Stomach smooth muscle (tissue), 2 donors: ENCODE results near the gene DCHS2.

Experiments
- H3K27ac ChIP-seq: one replicate; pipeline ENCODE4 v1.7.0; 2013; ENCODE audit warnings: mild to moderate bottlenecking, low read length, inconsistent platforms
- H3K27me3 ChIP-seq, 2 donors: one replicate each; pipeline ENCODE4 v1.7.0; 2013; ENCODE audit warnings: low read length in 2 of 2; ENCODE audit not compliant: insufficient read depth in 2 of 2, control insufficient read depth in 1 of 2
- H3K36me3 ChIP-seq, 2 donors: one replicate each; pipeline ENCODE4 v1.7.0; 2013; ENCODE audit warnings: low read length in 2 of 2; ENCODE audit not compliant: control insufficient read depth in 2 of 2, insufficient read depth in 2 of 2
- H3K4me1 ChIP-seq: one replicate; pipeline ENCODE4 v1.7.0; 2013; ENCODE audit warnings: low read length; ENCODE audit not compliant: control insufficient read depth, insufficient read depth
- H3K4me3 ChIP-seq, 2 donors: one replicate each; pipeline ENCODE4 v1.7.0; 2013; ENCODE audit warnings: low read length in 2 of 2
- H3K9ac ChIP-seq, 2 donors: one replicate each; pipeline ENCODE4 v1.7.0; 2013; ENCODE audit warnings: low read length in 2 of 2, mild to moderate bottlenecking in 1 of 2
- H3K9me3 ChIP-seq, 2 donors: one replicate each; pipeline ENCODE4 v1.7.0; 2013; ENCODE audit warnings: low read length in 2 of 2; ENCODE audit not compliant: control insufficient read depth in 2 of 2
- donor health status: healthy.
- donor health status: Pancreatic carcinoma.

The DCHS2 gene

DNA sequence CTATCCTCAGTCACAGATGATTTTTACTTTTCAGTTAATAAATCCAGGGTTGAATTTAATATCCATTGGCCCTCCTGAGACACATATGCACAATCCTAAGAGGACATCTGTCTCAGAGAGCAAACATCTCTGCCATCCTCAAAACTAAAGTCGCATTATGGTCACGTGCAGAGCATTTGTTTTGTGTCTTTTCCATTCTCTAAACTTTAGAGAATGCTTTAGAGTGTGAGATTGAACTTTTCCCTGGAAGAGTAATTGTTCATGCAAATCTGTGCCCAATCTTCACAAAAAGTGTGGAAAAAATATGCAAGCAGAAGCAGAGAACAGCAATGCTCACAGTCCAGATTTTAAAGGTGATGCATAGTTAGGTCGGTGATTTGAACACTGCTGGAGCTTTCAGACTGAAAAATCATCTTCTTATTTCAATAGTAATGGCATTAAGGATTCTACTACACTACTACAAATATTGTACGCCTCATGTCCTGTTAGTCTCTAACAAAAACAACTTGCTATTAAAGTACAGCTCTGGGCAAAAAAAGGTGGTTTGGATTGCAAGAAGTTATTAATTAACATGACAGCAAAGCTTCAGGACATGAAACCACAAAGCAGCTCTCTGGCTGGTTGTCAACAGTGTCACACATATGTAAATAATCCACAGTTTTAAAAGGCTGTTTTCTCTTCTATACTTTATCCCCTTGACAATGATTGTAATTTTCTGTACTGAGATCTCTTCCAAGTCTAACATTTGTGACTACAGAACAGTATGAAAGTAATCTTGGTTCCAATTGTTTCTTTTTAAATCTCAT lies 19.9 kb downstream of the DCHS2 start:
- Histone ChIP-seq H3K4me3 (no peak overlapping the region), H3K36me3 (no peaks in the 10 kb centered on the region), H3K9me3 (no peaks in the 10 kb centered on the region), H3K27ac (no peak overlapping the region), H3K27me3 (no peaks in the 10 kb centered on the region), H3K4me1 (no peaks in the 10 kb centered on the region), H3K9ac (no peak overlapping the region)

DNA sequence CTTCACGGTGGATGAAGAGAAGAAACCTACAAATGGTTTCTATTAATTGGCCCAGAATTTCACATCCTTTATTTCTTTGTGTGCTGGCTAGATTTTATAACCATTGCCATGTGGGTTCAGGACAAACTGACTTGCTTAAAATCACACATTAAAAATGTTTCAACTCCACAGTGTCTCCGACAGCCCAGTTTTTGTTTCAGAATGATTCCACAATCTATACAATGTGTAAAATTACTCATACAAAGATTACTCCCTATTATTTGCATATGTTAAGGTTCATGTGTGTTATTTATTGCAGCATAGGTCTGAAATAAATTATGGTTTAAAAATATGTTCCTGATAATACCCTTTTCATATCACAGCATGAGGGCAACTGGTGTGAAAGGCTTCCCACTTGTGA lies 20.6 kb downstream of the DCHS2 start:
- no peaks in the 10 kb centered on the region for H3K9me3 ChIP-seq
- H3K27ac ChIP-seq: no peak overlapping the region
- H3K9ac ChIP-seq: no peak overlapping the region
- no peaks in the 10 kb centered on the region for H3K27me3 ChIP-seq
- no peak overlapping the region for H3K4me3 ChIP-seq
- H3K36me3 ChIP-seq: no peaks in the 10 kb centered on the region
- H3K4me1 ChIP-seq: no peaks in the 10 kb centered on the region

DNA sequence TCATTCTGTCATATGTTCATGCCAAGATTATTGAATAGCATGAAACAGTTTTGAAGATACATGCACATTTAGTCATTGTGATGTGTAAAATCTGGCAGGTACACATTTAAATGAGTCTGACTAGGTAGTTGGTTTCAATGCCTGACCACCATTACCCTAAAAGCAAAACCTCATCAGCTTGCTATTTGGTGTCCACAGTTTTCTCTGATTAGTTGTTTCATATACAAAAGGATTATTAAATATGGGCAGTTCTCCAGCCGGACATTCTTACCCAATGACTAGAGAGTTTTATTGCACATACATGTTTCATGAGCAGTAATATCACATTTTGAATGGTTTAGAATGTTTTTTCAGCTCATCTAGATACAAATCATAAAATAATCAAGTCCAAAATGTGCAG lies 23.7 kb downstream of the DCHS2 start:
- Histone ChIP-seq H3K36me3 (no peaks in the 10 kb centered on the region), H3K9me3 (no peaks in the 10 kb centered on the region), H3K27ac (no peak overlapping the region), H3K4me1 (no peaks in the 10 kb centered on the region), H3K4me3 (no peak overlapping the region), H3K9ac (no peak overlapping the region), H3K27me3 (no peaks in the 10 kb centered on the region)

DNA sequence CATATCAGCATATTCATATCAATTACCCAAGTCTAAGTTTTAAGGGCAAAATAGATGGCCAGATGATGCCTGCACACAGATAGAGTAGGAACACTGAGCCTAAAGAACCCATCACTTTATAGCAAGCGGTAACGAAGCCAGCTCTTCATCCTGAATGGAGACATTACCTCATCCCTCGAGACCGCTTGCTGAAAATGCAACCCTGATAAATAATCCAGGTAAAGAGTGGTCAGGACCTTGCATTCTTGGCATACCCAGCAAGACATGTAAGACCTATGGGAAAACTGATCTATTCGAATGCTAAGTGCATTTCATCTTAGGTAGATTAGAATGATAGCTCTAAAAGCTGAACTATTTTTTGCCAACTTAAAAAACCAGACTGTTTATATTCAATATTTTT lies 25.3 kb downstream of the DCHS2 start:
- Histone ChIP-seq H3K9ac (no peak overlapping the region), H3K4me1 (no peaks in the 10 kb centered on the region), H3K9me3 (no peaks in the 10 kb centered on the region), H3K4me3 (no peak overlapping the region), H3K27ac (no peak overlapping the region), H3K36me3 (no peaks in the 10 kb centered on the region), H3K27me3 (no peaks in the 10 kb centered on the region)

DNA sequence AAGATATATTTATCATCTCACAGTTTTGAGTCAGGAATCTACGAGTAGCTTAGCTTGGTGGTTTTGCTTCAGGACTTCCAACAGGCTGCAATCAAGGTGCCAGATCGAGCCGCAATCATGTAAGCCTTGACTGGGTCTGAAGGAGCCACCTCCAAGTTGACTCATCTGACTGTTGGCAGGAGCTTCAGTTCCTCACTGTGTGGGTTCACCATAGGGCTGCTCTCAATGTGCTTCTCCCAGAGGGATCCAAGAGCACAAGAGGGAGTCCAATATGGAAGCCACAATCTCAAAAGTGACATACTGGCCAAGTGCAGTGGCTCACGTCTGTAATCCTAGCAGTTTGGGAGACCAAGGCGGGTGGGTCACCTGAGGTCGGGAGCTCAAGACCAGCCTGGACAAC lies 26.5 kb downstream of the DCHS2 start:
- H3K9me3 ChIP-seq: no peaks in the 10 kb centered on the region
- no peaks in the 10 kb centered on the region for H3K4me1 ChIP-seq
- no peaks in the 10 kb centered on the region for H3K27me3 ChIP-seq
- H3K9ac ChIP-seq: no peak overlapping the region
- no peaks in the 10 kb centered on the region for H3K36me3 ChIP-seq
- no peak overlapping the region for H3K27ac ChIP-seq
- no peak overlapping the region for H3K4me3 ChIP-seq

DNA sequence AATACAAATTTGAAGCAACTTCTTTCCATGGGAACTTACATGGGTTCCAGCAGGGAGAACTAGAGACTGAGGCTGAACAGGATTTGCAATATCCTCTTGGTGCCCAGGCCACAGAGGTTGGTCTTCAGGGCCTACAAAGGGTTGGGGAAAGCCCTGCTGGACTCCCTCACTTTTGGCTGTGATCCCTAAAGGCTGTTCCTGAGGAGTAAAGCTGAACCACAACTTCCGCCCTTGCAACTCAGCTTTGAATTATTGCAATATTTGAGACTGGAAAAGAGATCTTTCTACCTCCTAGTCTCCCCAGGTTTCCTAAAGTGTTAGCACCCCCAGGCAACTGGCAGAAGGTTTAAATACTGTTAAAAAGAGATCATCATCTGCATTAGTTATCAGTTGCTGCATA lies 26.9 kb downstream of the DCHS2 start:
- no peak overlapping the region for H3K27ac ChIP-seq
- no peaks in the 10 kb centered on the region for H3K36me3 ChIP-seq
- no peaks in the 10 kb centered on the region for H3K9me3 ChIP-seq

DNA sequence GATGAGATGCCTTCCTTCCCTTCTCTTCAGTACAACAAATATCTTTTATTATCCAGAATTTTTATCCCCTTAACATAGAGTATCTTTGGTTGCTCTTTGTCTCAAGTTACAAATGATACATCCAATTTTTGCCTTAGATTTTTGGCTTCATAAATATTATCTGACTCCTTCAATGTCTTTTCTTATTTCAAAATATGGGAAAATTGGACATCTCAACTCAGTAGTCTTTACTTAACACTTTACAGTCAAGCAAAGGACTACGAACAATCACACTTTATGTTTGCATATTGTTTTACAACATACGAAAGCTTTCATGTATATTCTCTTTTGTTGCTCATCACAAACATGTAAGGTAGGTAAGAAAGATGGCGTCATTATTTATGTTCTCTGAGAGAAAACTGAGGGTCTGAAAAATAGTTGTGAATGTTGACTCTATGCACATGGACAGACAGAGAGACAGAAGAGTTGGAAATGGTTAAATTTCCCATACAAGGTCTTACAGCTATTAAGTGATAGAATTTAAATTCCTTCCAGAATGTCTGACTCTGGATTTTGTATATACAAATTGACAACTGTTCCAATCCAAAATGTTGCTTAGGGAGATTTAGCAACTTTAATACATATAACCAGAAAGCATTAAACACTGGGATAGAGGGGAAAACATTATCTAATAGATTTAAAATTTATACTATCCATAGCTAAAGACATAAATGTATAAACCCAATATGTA lies 29.4 kb downstream of the DCHS2 start:
- no peak overlapping the region for H3K4me3 ChIP-seq
- H3K4me1 ChIP-seq: no peaks in the 10 kb centered on the region
- H3K27me3 ChIP-seq: no peaks in the 10 kb centered on the region
- H3K27ac ChIP-seq: no peak overlapping the region
- no peaks in the 10 kb centered on the region for H3K36me3 ChIP-seq
- no peak overlapping the region for H3K9ac ChIP-seq
- H3K9me3 ChIP-seq: no peaks in the 10 kb centered on the region

More for the DNA sequence above, 26.9 kb downstream of the DCHS2 start:
- no peaks in the 10 kb centered on the region for H3K4me1 ChIP-seq
- no peak overlapping the region for H3K9ac ChIP-seq
- no peak overlapping the region for H3K4me3 ChIP-seq
- no peaks in the 10 kb centered on the region for H3K27me3 ChIP-seq

DNA sequence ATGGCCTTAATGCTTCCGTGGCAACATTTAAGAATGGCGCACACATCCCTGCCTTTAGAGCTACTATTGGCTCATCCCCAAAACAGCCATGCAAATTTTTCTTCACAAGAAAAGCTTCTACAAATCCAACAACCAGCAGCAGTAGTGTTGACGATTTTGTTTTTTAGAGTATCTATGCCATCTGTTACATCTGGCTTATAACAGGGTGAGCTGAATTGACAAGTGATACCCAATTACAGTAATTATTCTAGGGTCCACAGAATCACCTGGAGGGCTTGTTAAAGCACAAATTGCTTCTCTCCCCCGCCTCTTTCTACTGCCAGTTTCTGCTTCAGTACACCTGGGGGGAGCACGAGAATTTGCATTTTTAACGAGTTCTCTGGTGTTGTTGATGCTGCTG lies 34.1 kb downstream of the DCHS2 start:
- no peak overlapping the region for H3K27ac ChIP-seq
- no peaks in the 10 kb centered on the region for H3K9me3 ChIP-seq
- no peak overlapping the region for H3K4me3 ChIP-seq
- H3K9ac ChIP-seq: no peak overlapping the region
- H3K27me3 ChIP-seq: no peaks in the 10 kb centered on the region
- no peaks in the 10 kb centered on the region for H3K36me3 ChIP-seq
- H3K4me1 ChIP-seq: no peaks in the 10 kb centered on the region

DNA sequence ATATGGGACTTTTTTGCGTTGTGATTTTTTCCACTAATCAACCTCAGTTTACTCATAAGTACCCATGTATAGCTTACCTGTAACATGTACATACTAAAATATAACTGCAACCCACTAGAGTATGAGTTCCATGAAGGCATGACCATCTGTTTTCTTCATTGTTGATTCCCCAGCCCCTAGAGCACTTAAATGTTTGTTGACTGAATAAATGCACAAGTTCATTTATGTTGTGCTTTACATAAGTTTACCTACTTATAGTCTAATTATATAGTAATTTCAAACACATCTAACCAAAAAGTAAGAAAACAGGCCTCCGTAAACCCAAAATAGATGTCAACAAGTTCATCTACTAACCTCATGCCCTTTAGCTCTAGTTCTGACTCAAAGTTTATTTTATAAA lies 34.7 kb downstream of the DCHS2 start:
- H3K4me1 ChIP-seq: no peaks in the 10 kb centered on the region
- H3K27ac ChIP-seq: no peak overlapping the region
- H3K9me3 ChIP-seq: no peaks in the 10 kb centered on the region
- no peaks in the 10 kb centered on the region for H3K36me3 ChIP-seq
- H3K27me3 ChIP-seq: no peaks in the 10 kb centered on the region
- H3K9ac ChIP-seq: no peak overlapping the region
- H3K4me3 ChIP-seq: no peak overlapping the region

DNA sequence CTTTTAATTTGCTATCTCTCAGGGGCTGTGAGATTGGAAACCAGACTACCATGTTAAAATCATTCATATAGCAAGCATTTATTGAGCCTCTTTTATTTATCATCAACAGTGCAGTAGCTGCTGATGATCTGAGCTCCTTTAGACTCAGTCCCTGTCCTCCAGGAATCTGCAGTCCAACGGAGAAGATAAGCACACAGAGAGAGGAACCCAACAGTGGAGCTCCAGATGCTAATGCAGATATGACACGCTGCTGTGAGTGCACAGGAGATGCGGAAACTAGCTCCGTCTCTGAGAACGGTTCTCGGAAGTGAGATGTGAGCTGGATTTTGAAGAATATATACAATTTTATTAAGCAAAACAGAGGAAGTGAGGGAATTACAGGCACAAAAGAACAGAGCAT lies 35.4 kb downstream of the DCHS2 start:
- H3K4me1 ChIP-seq: no peaks in the 10 kb centered on the region
- no peak overlapping the region for H3K4me3 ChIP-seq
- no peaks in the 10 kb centered on the region for H3K27me3 ChIP-seq
- no peaks in the 10 kb centered on the region for H3K36me3 ChIP-seq
- no peak overlapping the region for H3K9ac ChIP-seq
- no peak overlapping the region for H3K27ac ChIP-seq
- H3K9me3 ChIP-seq: no peaks in the 10 kb centered on the region

DNA sequence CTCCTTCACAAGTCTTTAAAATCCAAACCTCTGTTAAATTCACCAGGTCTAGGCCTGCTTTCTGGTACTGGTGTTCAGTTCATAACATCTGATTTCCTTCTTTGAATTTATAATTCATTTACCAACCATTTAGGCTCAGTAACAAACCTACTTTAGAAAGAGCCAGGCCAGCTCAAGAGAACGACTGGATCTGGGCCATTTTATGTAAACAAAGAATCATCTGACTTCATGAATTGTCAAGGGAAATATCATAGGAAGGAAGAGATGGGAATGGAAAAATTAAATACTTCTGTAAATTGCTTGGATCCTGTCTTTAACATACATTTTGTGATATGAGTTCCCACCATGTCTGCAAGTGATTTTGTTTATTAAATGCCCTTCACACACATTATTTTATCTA lies 36.5 kb downstream of the DCHS2 start:
- Histone ChIP-seq H3K4me1 (peaks cover 2% of the 10 kb centered on the region), H3K36me3 (no peaks in the 10 kb centered on the region), H3K9ac (no peak overlapping the region), H3K27me3 (no peaks in the 10 kb centered on the region), H3K4me3 (no peak overlapping the region), H3K27ac (no peak overlapping the region), H3K9me3 (no peaks in the 10 kb centered on the region)
